ENCODE measurements around the gene FYB1.

FYB1 gene

DNA sequence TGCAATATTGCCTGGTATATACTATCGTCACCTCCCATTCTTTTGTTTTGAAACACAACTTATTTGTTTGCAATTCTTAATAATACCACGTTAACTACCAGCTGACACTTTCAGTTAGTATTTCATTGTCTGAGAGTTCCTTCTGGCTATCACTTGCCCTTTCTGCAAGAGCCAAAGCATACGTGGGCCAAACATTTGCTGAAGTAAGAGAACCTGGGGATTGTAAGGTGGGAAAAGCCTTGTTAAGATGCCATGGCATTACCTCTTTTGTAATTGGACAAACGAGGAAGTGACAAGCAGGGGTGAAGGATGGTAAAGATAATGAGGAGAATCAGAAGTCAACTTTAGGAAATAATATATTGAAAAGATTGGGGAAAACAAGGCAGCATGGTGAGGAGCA lies 47.7 kb downstream of the FYB1 start:
- Histone ChIP-seq H3K4me3 (ENCODE audit: low read length in 2 of 2) (no peak overlapping the region), H3K9ac (ENCODE audit: low read depth, low read length, poor library complexity) (no peak overlapping the region), H3K4ac (ENCODE audit: low read length) (no peak overlapping the region), H3K18ac (ENCODE audit: low read length) (no peak overlapping the region), H2AK5ac (ENCODE audit: low read depth, low read length) (no peak overlapping the region), H2BK120ac (ENCODE audit: low read depth, low read length) (no peak overlapping the region), H2BK12ac (ENCODE audit: low read length) (no peak overlapping the region), H3K9me3 (replicated peaks in 1 of 2; ENCODE audit: control insufficient read depth in 2 of 2, insufficient read depth in 1 of 2, low read depth in 1 of 2, low read length in 2 of 2) (no peaks in the 10 kb centered on the region), H4K91ac (ENCODE audit: low read depth, low read length, poor library complexity) (no peak overlapping the region), H3K36me3 (replicated peaks in 1 of 2; ENCODE audit: control insufficient read depth in 2 of 2, insufficient read depth in 2 of 2, low read length in 2 of 2) (no peaks in the 10 kb centered on the region), H2AFZ (ENCODE audit: low read length) (no peak overlapping the region), H3K23ac (ENCODE audit: low read depth, low read length, poor library complexity) (no peak overlapping the region), H3K4me2 (ENCODE audit: insufficient read depth, low read length, poor library complexity, severe bottlenecking) (no peak overlapping the region), H2BK5ac (ENCODE audit: low read length) (no peak overlapping the region), H3K27me3 (ENCODE audit: control insufficient read depth in 3 of 3, insufficient read depth in 3 of 3, low read depth in 1 of 3, low read length in 3 of 3) (no peaks in the 10 kb centered on the region), H4K8ac (ENCODE audit: low read depth, low read length) (no peak overlapping the region), H3K79me1 (ENCODE audit: low read depth, low read length) (no peaks in the 10 kb centered on the region), H3K4me1 (ENCODE audit: control insufficient read depth in 2 of 2, insufficient read depth in 1 of 2, low read depth in 1 of 2, low read length in 2 of 2) (no peaks in the 10 kb centered on the region), H3K27ac (replicated peaks; ENCODE audit: low read length) (no peak overlapping the region), H3K14ac (ENCODE audit: low read length) (no peak overlapping the region), H2BK15ac (ENCODE audit: low read length) (no peak overlapping the region)
- no CpG with 5 or more reads among the region's 4 CpGs for WGBS, 2 donors (ENCODE audit: extremely low coverage in 2 of 2, insufficient read length in 2 of 2, insufficient replicate concordance in 1 of 2)
- no peak for DNase-seq (ENCODE audit: low spot score)

DNA sequence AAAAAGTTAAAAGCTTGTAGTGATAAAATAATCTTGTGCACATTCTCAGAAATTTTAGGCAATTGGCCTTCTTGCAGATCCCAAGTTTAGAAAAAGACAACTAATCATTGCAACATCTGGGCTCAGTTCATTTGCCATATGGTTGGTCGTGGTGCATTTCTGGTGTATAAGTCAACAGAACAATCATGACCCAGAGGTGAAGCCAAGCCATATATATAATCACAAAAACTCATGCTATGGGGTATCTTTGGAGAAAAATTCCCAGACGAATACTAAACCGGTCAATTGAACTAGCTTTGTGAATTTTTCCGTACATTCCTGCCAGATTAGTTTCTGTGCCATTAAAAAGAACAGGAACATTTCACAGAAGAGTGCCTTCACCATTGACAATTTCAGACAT lies 50.3 kb downstream of the FYB1 start:
- Histone ChIP-seq H2AK5ac (ENCODE audit: low read depth, low read length) (no peak overlapping the region), H3K4me3 (ENCODE audit: low read length in 2 of 2) (no peak overlapping the region), H3K27ac (replicated peaks; ENCODE audit: low read length) (no peak overlapping the region), H3K36me3 (replicated peaks in 1 of 2; ENCODE audit: control insufficient read depth in 2 of 2, insufficient read depth in 2 of 2, low read length in 2 of 2) (no peaks in the 10 kb centered on the region), H3K79me1 (ENCODE audit: low read depth, low read length) (no peaks in the 10 kb centered on the region), H4K8ac (ENCODE audit: low read depth, low read length) (no peak overlapping the region), H3K18ac (ENCODE audit: low read length) (no peak overlapping the region), H2AFZ (ENCODE audit: low read length) (no peak overlapping the region), H3K27me3 (ENCODE audit: control insufficient read depth in 3 of 3, insufficient read depth in 3 of 3, low read depth in 1 of 3, low read length in 3 of 3) (no peaks in the 10 kb centered on the region), H3K9me3 (replicated peaks in 1 of 2; ENCODE audit: control insufficient read depth in 2 of 2, insufficient read depth in 1 of 2, low read depth in 1 of 2, low read length in 2 of 2) (no peaks in the 10 kb centered on the region), H2BK120ac (ENCODE audit: low read depth, low read length) (no peak overlapping the region), H3K14ac (ENCODE audit: low read length) (no peak overlapping the region), H3K23ac (ENCODE audit: low read depth, low read length, poor library complexity) (no peak overlapping the region), H3K9ac (ENCODE audit: low read depth, low read length, poor library complexity) (no peak overlapping the region), H3K4me2 (ENCODE audit: insufficient read depth, low read length, poor library complexity, severe bottlenecking) (no peak overlapping the region), H2BK12ac (ENCODE audit: low read length) (no peak overlapping the region), H3K4me1 (ENCODE audit: control insufficient read depth in 2 of 2, insufficient read depth in 1 of 2, low read depth in 1 of 2, low read length in 2 of 2) (no peaks in the 10 kb centered on the region), H2BK15ac (ENCODE audit: low read length) (no peak overlapping the region), H4K91ac (ENCODE audit: low read depth, low read length, poor library complexity) (no peak overlapping the region), H3K4ac (ENCODE audit: low read length) (no peak overlapping the region), H2BK5ac (ENCODE audit: low read length) (no peak overlapping the region)
- no CpG with 5 or more reads among the region's 4 CpGs for WGBS, 2 donors (ENCODE audit: extremely low coverage in 2 of 2, insufficient read length in 2 of 2, insufficient replicate concordance in 1 of 2)
- no peak for DNase-seq (ENCODE audit: low spot score)

GRCh38 chr5:39167972-39168342 lies 51.4 kb downstream of the FYB1 start:
- Histone ChIP-seq H3K4me1 (ENCODE audit: control insufficient read depth in 2 of 2, insufficient read depth in 1 of 2, low read depth in 1 of 2, low read length in 2 of 2) (no peaks in the 10 kb centered on the region), H3K9me3 (replicated peaks in 1 of 2; ENCODE audit: control insufficient read depth in 2 of 2, insufficient read depth in 1 of 2, low read depth in 1 of 2, low read length in 2 of 2) (no peaks in the 10 kb centered on the region), H3K4me3 (ENCODE audit: low read length in 2 of 2) (no peak overlapping the region), H3K18ac (ENCODE audit: low read length) (no peak overlapping the region), H3K27ac (replicated peaks; ENCODE audit: low read length) (no peak overlapping the region), H3K9ac (ENCODE audit: low read depth, low read length, poor library complexity) (no peak overlapping the region), H4K8ac (ENCODE audit: low read depth, low read length) (no peak overlapping the region), H2BK15ac (ENCODE audit: low read length) (no peak overlapping the region), H3K4me2 (ENCODE audit: insufficient read depth, low read length, poor library complexity, severe bottlenecking) (no peak overlapping the region), H4K91ac (ENCODE audit: low read depth, low read length, poor library complexity) (no peak overlapping the region), H3K27me3 (ENCODE audit: control insufficient read depth in 3 of 3, insufficient read depth in 3 of 3, low read depth in 1 of 3, low read length in 3 of 3) (no peaks in the 10 kb centered on the region), H2BK120ac (ENCODE audit: low read depth, low read length) (no peak overlapping the region), H3K36me3 (replicated peaks in 1 of 2; ENCODE audit: control insufficient read depth in 2 of 2, insufficient read depth in 2 of 2, low read length in 2 of 2) (no peaks in the 10 kb centered on the region), H3K4ac (ENCODE audit: low read length) (no peak overlapping the region), H2BK5ac (ENCODE audit: low read length) (no peak overlapping the region), H3K23ac (ENCODE audit: low read depth, low read length, poor library complexity) (no peak overlapping the region), H3K79me1 (ENCODE audit: low read depth, low read length) (no peaks in the 10 kb centered on the region), H3K14ac (ENCODE audit: low read length) (no peak overlapping the region), H2BK12ac (ENCODE audit: low read length) (no peak overlapping the region), H2AK5ac (ENCODE audit: low read depth, low read length) (no peak overlapping the region), H2AFZ (ENCODE audit: low read length) (no peak overlapping the region)
- no peak for DNase-seq (ENCODE audit: low spot score)
- no CpG with 5 or more reads among the region's 2 CpGs for WGBS, 2 donors (ENCODE audit: extremely low coverage in 2 of 2, insufficient read length in 2 of 2, insufficient replicate concordance in 1 of 2)

GRCh38 chr5:39167141-39167971 lies 52.0 kb downstream of the FYB1 start:
- Histone ChIP-seq H3K9me3 (replicated peaks in 1 of 2; ENCODE audit: control insufficient read depth in 2 of 2, insufficient read depth in 1 of 2, low read depth in 1 of 2, low read length in 2 of 2) (no peaks in the 10 kb centered on the region), H3K14ac (ENCODE audit: low read length) (no peak overlapping the region)
- no CpG with 5 or more reads among the region's 5 CpGs for WGBS, 2 donors (ENCODE audit: extremely low coverage in 2 of 2, insufficient read length in 2 of 2, insufficient replicate concordance in 1 of 2)

More at GRCh38 chr5:39167141-39167971, 52.0 kb downstream of the FYB1 start:
- no peak overlapping the region for H2AK5ac ChIP-seq (ENCODE audit: low read depth, low read length)
- H3K9ac ChIP-seq (ENCODE audit: low read depth, low read length, poor library complexity): no peak overlapping the region
- no peak overlapping the region for H3K23ac ChIP-seq (ENCODE audit: low read depth, low read length, poor library complexity)
- no peak overlapping the region for H2BK12ac ChIP-seq (ENCODE audit: low read length)
- no peaks in the 10 kb centered on the region for H3K36me3 ChIP-seq (replicated peaks in 1 of 2; ENCODE audit: control insufficient read depth in 2 of 2, insufficient read depth in 2 of 2, low read length in 2 of 2)
- H3K4ac ChIP-seq (ENCODE audit: low read length): no peak overlapping the region
- no peak overlapping the region for H3K27ac ChIP-seq (replicated peaks; ENCODE audit: low read length)
- no peak overlapping the region for H3K4me2 ChIP-seq (ENCODE audit: insufficient read depth, low read length, poor library complexity, severe bottlenecking)
- H4K8ac ChIP-seq (ENCODE audit: low read depth, low read length): no peak overlapping the region
- no peak overlapping the region for H3K18ac ChIP-seq (ENCODE audit: low read length)
- H2BK15ac ChIP-seq (ENCODE audit: low read length): no peak overlapping the region
- H2BK5ac ChIP-seq (ENCODE audit: low read length): no peak overlapping the region
- no peaks in the 10 kb centered on the region for H3K27me3 ChIP-seq (ENCODE audit: control insufficient read depth in 3 of 3, insufficient read depth in 3 of 3, low read depth in 1 of 3, low read length in 3 of 3)
- no peaks in the 10 kb centered on the region for H3K79me1 ChIP-seq (ENCODE audit: low read depth, low read length)
- no peak overlapping the region for H4K91ac ChIP-seq (ENCODE audit: low read depth, low read length, poor library complexity)
- H2BK120ac ChIP-seq (ENCODE audit: low read depth, low read length): no peak overlapping the region
- H2AFZ ChIP-seq (ENCODE audit: low read length): no peak overlapping the region
- H3K4me3 ChIP-seq (ENCODE audit: low read length in 2 of 2): no peak overlapping the region
- no peaks in the 10 kb centered on the region for H3K4me1 ChIP-seq (ENCODE audit: control insufficient read depth in 2 of 2, insufficient read depth in 1 of 2, low read depth in 1 of 2, low read length in 2 of 2)
- DNase-seq (ENCODE audit: low spot score): no peak

Measured in neuronal stem cell (in vitro differentiated cells).